ENCODE data around the gene EDARADD. TPM values are rescaled to one million over a fixed set of nuclear protein-coding genes. Genes with fewer than 3 reads are reported as not detected.
A peak's percentile ranks its signal among the peaks of the same experiment; 100 is the strongest.

The EDARADD gene
- total and polyA plus RNA-seq, 4 donors = 0.13 to 0.67 (median 0.26) TPM

- no peaks in the 10 kb centered on the region for H3K27me3 ChIP-seq (ENCODE audit: control insufficient read depth in 4 of 4, insufficient read depth in 4 of 4, low read length in 3 of 4)
- no peak for DNase-seq (ENCODE audit: low spot score)
- H3K27ac ChIP-seq (ENCODE audit: low read depth in 1 of 2, low read length in 2 of 2) = no peak overlapping the region
- no peaks in the 10 kb centered on the region for H3K9me3 ChIP-seq (ENCODE audit: control insufficient read depth in 4 of 4, low read length in 3 of 4)
- no peak overlapping the region for H3K9ac ChIP-seq (ENCODE audit: low read depth in 1 of 2, low read length in 2 of 2)
- TF ChIP-seq FOXA2 (IDR thresholded peaks at IDR 0.05) (no peak), HNF4A (conservative IDR thresholded peaks at IDR 0.05) (peak in 1 of 2 donors; percentile 30)
- H3K4me3 ChIP-seq (ENCODE audit: low read depth in 1 of 3, low read length in 3 of 3) = no peak overlapping the region
- no peaks in the 10 kb centered on the region for H3K36me3 ChIP-seq (ENCODE audit: control insufficient read depth in 4 of 4, insufficient read depth in 3 of 4, low read depth in 1 of 4, low read length in 3 of 4)
- 58% methylated on average over 10 of the region's 10 CpGs for WGBS
- peaks cover 0 to 15% (median 10%) of the 10 kb centered on the region in 4 donors for H3K4me1 ChIP-seq (ENCODE audit: control insufficient read depth in 4 of 4, insufficient read depth in 4 of 4, low read length in 3 of 4)
Observed at GRCh38 chr1:236494586-236495466, 100.7 kb downstream of the EDARADD start.

GRCh38 chr1:236495467-236496112, 101.5 kb downstream of the EDARADD start:
- DNase-seq (ENCODE audit: low spot score) = no peak
- H3K4me1 ChIP-seq (ENCODE audit: control insufficient read depth in 4 of 4, insufficient read depth in 4 of 4, low read length in 3 of 4) = peaks cover 0 to 13% (median 9%) of the 10 kb centered on the region in 4 donors
- no peak overlapping the region for H3K27ac ChIP-seq (ENCODE audit: low read depth in 1 of 2, low read length in 2 of 2)
- TF ChIP-seq ZBTB33 (IDR thresholded peaks at IDR 0.05) (no peak), REST (IDR thresholded peaks at IDR 0.05) (no peak), JUND (IDR thresholded peaks at IDR 0.05) (no peak), RAD21 (IDR thresholded peaks at IDR 0.05) (no peak), FOXA2 (IDR thresholded peaks at IDR 0.05) (no peak), TAF1 (conservative IDR thresholded peaks at IDR 0.05) (no peak), HNF4G (IDR thresholded peaks at IDR 0.05) (no peak), MAX (IDR thresholded peaks at IDR 0.05) (no peak), ATF3 (IDR thresholded peaks at IDR 0.05) (no peak), YY1 (IDR thresholded peaks at IDR 0.05) (no peak), EGR1 (IDR thresholded peaks at IDR 0.05; ENCODE audit: low read depth in 2 of 2) (no peak), SP1 (IDR thresholded peaks at IDR 0.05) (no peak), HNF4A (conservative IDR thresholded peaks at IDR 0.05) (no peak), NR2F2 (IDR thresholded peaks at IDR 0.05) (no peak), FOXA1 (IDR thresholded peaks at IDR 0.05) (no peak), RXRA (IDR thresholded peaks at IDR 0.05) (no peak), GABPA (IDR thresholded peaks at IDR 0.05 in 1 of 2, conservative IDR thresholded peaks at IDR 0.05 in 1 of 2) (no peak)
- no peaks in the 10 kb centered on the region for H3K9me3 ChIP-seq (ENCODE audit: control insufficient read depth in 4 of 4, low read length in 3 of 4)
- no peaks in the 10 kb centered on the region for H3K36me3 ChIP-seq (ENCODE audit: control insufficient read depth in 4 of 4, insufficient read depth in 3 of 4, low read depth in 1 of 4, low read length in 3 of 4)
- no peak overlapping the region for H3K4me3 ChIP-seq (ENCODE audit: low read depth in 1 of 3, low read length in 3 of 3)
- 76% methylated on average over 11 of the region's 11 CpGs for WGBS
- H3K9ac ChIP-seq (ENCODE audit: low read depth in 1 of 2, low read length in 2 of 2) = no peak overlapping the region
- H3K27me3 ChIP-seq (ENCODE audit: control insufficient read depth in 4 of 4, insufficient read depth in 4 of 4, low read length in 3 of 4) = no peaks in the 10 kb centered on the region

All from liver (tissue), 9 donors.